ENCODE results near the gene ERC1.

The ERC1 gene

GRCh38 chr12:1453810-1454209 is 462.8 kb downstream of the ERC1 start:
- H4K20me1 ChIP-seq (ENCODE audit: insufficient read depth) = no peaks in the 10 kb centered on the region
- no peaks in the 10 kb centered on the region for H3K36me3 ChIP-seq (ENCODE audit: insufficient read depth)
- H2AFZ ChIP-seq (ENCODE audit: low read depth) = no peak overlapping the region
- H3K9ac ChIP-seq = no peak overlapping the region
- no peak for TF ChIP-seq CTCF (conservative IDR thresholded peaks at IDR 0.05; ENCODE audit: low read depth, low read length)
- no peak overlapping the region for H3K27ac ChIP-seq
- H3K4me1 ChIP-seq (ENCODE audit: low read depth, poor library complexity, severe bottlenecking) = peaks cover 17% of the 10 kb centered on the region
- no peak overlapping the region for H3K4me3 ChIP-seq (IDR thresholded peaks at IDR 0.05; ENCODE audit: insufficient read depth, low read depth, low read length)
- no peaks in the 10 kb centered on the region for H3K79me2 ChIP-seq (ENCODE audit: insufficient read depth, low read depth)
- no peaks in the 10 kb centered on the region for H3K27me3 ChIP-seq (ENCODE audit: insufficient read depth, low read depth)
- no peak overlapping the region for H3K4me2 ChIP-seq

- H4K20me1 ChIP-seq (ENCODE audit: insufficient read depth) = no peaks in the 10 kb centered on the region
- H3K27me3 ChIP-seq (ENCODE audit: insufficient read depth, low read depth) = no peaks in the 10 kb centered on the region
- no peak overlapping the region for H3K9ac ChIP-seq
- no peak overlapping the region for H3K27ac ChIP-seq
- H3K79me2 ChIP-seq (ENCODE audit: insufficient read depth, low read depth) = no peaks in the 10 kb centered on the region
- no peak for TF ChIP-seq CTCF (conservative IDR thresholded peaks at IDR 0.05; ENCODE audit: low read depth, low read length)
- H3K4me3 ChIP-seq (IDR thresholded peaks at IDR 0.05; ENCODE audit: insufficient read depth, low read depth, low read length) = no peak overlapping the region
- no peak overlapping the region for H3K4me2 ChIP-seq
- peaks cover 19% of the 10 kb centered on the region for H3K4me1 ChIP-seq (ENCODE audit: low read depth, poor library complexity, severe bottlenecking)
- no peak overlapping the region for H2AFZ ChIP-seq (ENCODE audit: low read depth)
- H3K36me3 ChIP-seq (ENCODE audit: insufficient read depth) = no peaks in the 10 kb centered on the region
Observed at GRCh38 chr12:1456885-1457284, 465.9 kb downstream of the ERC1 start.

DNA sequence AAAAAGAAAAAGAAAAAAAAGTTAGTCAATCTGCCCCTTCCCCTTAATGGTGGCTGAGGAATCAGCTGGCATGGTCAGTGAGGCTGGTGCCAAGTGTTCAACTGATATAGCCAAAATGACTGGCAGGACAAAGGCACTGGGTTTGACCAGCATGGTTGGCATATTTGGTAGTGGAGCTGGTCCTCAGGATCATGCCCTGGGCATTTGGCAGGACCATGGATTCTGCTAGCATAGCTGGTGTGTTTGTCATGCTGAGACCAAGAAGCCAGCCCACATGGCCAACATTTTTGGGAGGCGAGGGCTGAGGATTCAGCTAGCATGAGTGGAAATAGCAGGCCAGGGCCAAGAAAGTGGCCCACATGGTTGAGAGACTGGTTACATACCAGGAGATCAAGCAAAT is 466.9 kb downstream of the ERC1 start:
- Histone ChIP-seq H3K4me1 (ENCODE audit: low read depth, poor library complexity, severe bottlenecking) (peaks cover 10% of the 10 kb centered on the region), H3K79me2 (ENCODE audit: insufficient read depth, low read depth) (no peaks in the 10 kb centered on the region), H3K9ac (no peak overlapping the region), H3K4me3 (IDR thresholded peaks at IDR 0.05; ENCODE audit: insufficient read depth, low read depth, low read length) (no peak overlapping the region), H4K20me1 (ENCODE audit: insufficient read depth) (no peaks in the 10 kb centered on the region), H3K27ac (no peak overlapping the region), H3K27me3 (ENCODE audit: insufficient read depth, low read depth) (no peaks in the 10 kb centered on the region), H3K4me2 (no peak overlapping the region), H3K36me3 (ENCODE audit: insufficient read depth) (no peaks in the 10 kb centered on the region), H2AFZ (ENCODE audit: low read depth) (no peak overlapping the region)
- TF ChIP-seq CTCF (conservative IDR thresholded peaks at IDR 0.05; ENCODE audit: low read depth, low read length) = no peak

- Histone ChIP-seq H3K27ac (no peak overlapping the region), H3K79me2 (ENCODE audit: insufficient read depth, low read depth) (no peaks in the 10 kb centered on the region), H4K20me1 (ENCODE audit: insufficient read depth) (no peaks in the 10 kb centered on the region), H3K4me1 (ENCODE audit: low read depth, poor library complexity, severe bottlenecking) (peaks cover 10% of the 10 kb centered on the region), H3K4me3 (IDR thresholded peaks at IDR 0.05; ENCODE audit: insufficient read depth, low read depth, low read length) (no peak overlapping the region), H3K4me2 (no peak overlapping the region), H2AFZ (ENCODE audit: low read depth) (no peak overlapping the region), H3K27me3 (ENCODE audit: insufficient read depth, low read depth) (no peaks in the 10 kb centered on the region), H3K36me3 (ENCODE audit: insufficient read depth) (no peaks in the 10 kb centered on the region), H3K9ac (no peak overlapping the region)
- TF ChIP-seq CTCF (conservative IDR thresholded peaks at IDR 0.05; ENCODE audit: low read depth, low read length) = no peak
Observed at GRCh38 chr12:1459339-1459738, 468.3 kb downstream of the ERC1 start.
